IPS-18c (cell line): Measurements from ENCODE around the gene RAD54L2.
"Not testable (repeated sequence)": the region's sequence is repeated elsewhere in the genome, so short reads cannot be mapped to it uniquely, and the experiment has no call there.

Experiments used
- H3K4me3 ChIP-seq: 2 replicates; pipeline ENCODE4 v1.7.0; 2013; ENCODE audit warnings: low read depth, mild to moderate bottlenecking, low read length, moderate library complexity; ENCODE audit not compliant: insufficient read depth
- H3K9me3 ChIP-seq: one replicate; pipeline ENCODE4 v1.6.1; 2013; ENCODE audit warnings: mild to moderate bottlenecking, low read length, moderate library complexity; ENCODE audit not compliant: control insufficient read depth, insufficient read depth

Gene RAD54L2

DNA sequence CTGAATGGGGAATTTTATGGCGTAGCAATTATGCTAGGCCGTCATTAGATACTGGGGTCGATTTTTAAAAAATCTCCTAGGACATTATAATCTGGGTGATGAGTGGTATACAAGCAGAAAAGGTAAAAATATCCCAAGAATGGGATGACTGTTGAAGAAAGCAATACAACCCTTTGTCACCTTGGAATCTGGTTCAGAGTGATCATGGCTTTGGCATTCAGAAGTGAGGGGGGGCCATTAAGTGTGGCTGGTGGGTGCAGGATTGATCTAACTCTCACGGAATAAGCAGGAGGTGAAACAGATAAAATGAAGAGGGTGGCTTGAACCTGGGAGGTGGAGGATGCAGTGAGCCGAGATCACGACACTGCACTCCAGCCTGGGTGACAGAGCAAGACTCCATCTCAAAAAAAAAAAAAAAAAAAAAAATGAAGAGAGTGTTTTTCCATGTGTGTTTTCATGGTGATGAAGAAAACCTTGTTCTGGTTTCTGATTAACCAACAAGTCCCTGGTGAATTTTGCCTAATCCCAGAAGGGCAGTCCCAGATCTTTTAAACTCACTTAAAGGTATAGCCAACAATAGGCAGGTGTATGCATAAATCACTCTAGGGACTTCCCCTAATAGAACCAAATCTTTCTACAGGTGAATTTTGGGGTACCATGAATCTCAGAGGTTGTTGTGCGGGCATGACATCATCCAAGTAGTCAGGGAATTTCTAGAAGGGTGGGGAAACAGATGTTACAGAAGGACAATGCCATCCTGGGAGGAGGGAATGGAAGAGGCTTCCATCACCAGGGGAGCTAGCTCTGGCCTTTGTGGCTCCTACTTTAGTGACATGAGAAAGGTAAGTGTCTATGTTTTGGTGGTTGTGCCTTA lies 3.1 kb upstream of the RAD54L2 start:
- Histone ChIP-seq H3K9me3 (no peaks in the 10 kb centered on the region), H3K4me3 (no peak overlapping the region)

DNA sequence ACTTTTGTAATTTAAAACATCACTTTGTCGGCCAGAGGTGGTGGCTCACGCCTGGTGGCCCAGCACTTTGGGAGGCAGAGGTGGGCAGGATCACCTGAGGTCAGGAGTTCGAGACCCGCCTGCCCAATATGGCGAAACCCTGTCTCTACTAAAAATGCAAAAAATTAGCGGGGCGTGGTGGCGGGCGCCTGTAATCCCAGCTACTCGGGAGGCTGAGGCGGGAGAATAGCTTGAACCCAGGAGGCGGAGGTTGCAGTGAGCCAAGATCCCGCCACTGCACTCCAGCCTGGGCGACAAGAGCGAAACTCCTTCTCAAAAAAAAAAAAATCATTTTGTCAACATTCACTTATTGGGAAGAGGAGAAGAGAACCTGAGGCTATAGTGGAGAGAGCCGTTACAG lies 888 bp upstream of the RAD54L2 start:
- peak overlapping the region; percentile 89 for H3K4me3 ChIP-seq
- H3K9me3 ChIP-seq: not testable (repeated sequence)

DNA sequence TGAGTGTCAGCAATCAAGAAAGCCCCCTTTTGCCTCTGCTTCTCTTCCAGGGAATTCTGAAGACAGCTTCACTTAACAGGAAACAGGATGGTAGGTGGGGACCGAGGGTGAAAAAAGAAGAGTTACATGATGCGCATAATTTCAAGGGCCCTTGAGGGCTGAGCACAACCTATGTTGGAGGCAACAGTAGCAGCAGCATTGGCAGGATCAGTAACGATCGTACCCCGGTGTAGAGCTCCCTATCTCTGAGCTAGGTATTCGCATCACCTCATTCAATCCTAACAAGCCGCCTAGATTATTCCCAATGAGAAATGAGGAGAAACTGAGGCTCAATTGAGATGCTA lies 432 bp upstream of the RAD54L2 start:
- Histone ChIP-seq H3K4me3 (peak overlapping the region; percentile 89), H3K9me3 (no peaks in the 10 kb centered on the region)

DNA sequence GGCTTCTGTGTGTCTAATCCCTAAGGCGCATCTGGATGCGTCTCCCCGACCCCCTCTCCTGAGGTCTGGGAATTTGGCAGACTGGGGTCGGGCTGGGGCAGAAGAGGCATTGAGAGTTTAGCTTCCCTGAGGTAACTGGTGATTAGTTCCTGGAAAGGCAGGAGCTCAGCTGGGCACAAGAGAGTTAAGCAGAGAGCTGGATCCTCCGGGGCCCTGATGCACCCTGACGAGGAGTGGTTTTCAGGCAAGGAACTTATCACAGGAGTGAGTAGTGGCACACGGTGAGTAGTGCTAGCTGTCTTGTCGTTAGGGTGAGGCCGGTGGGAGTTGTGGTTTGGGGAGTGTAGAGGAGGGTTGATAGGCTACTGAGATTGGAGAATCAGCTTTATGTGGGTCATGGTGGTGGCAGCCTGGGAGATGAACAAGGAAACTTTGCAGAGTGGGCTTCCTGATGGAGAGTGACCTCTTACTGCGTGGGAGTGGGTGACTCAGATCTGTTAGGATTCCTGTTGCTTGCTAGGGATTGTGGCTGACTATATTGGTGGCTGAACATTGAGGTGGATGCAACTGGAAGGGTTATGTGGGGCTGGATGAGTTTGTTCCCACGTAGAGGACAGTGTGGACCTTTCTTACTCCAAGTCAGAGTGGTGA lies 897 bp downstream of the RAD54L2 start:
- Histone ChIP-seq H3K4me3 (peak overlapping the region; percentile 89), H3K9me3 (no peaks in the 10 kb centered on the region)

DNA sequence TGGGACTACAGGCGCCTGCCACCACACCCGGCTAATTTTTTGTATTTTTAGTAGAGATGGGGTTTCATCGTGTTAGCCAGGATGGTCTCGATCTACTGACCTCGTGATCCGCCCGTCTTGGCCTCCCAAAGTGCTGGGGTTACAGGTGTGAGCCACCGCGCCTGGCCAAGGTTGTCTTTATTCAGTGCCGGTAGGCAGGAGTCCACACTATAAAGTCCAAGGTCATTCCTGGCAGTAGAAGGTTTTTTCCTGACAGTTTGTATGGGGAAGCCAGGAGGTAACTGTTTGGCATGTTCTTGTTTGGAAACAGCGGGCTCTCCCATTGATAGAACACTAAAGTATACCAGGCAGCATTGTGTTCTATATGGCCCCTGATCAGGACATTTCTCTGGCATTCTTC lies 4.1 kb downstream of the RAD54L2 start:
- not testable (repeated sequence) for H3K9me3 ChIP-seq, H3K4me3 ChIP-seq

DNA sequence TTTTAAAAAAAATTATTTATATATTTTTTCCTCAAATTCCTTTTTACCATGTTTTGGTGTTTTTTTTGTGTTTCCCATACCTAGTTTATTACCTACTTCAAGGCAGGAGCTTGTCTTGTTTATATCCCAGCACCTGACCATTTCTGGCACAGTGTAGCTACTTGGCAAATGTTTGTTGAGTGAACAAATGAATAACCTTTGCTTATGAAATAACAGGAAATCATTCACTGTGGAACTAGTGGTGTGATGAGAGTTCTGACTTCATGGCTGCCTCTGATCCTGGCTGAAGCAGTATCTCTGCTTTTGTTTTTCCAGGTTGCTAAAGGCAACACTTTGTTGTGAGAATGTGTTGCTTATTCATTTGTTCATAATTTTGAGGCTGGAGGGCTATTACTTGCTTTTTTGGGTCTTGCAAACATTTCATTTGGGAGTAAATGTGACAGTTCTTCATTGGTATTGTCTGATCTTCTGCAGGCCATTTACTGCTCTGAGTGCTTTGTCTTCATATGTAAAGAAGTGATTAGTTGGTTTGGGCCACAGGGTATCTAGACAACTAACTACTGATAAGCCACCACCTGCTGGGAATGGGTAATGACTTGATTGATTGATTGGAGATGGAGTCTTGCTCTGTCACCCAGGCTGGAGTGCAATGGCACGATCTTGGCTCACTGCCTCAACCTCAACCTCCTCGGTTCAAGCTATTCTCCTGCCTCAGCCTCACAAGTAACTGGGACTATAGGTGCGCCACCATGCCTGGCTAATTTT lies 5.7 kb downstream of the RAD54L2 start:
- Histone ChIP-seq H3K9me3 (no peaks in the 10 kb centered on the region), H3K4me3 (no peak overlapping the region)

DNA sequence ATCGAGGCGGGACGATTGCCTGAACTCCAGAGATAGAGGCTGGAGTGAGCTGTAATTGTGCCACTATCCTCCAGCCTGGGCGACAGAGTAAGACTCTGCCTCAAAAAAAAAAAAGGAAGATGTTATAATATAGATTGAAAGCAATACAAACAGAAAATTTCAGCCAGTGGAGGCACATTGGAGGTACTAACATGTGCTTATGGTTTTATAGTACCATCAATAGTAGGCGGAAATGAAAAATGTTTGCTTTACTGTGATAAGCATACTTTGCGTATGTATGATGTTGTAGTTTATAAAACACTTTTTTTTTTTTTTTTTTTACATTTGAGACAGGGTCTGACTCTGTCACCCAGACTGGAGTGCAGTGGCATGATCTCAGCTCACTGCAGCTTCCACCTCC lies 8.8 kb downstream of the RAD54L2 start:
- Histone ChIP-seq H3K9me3 (no peaks in the 10 kb centered on the region), H3K4me3 (no peak overlapping the region)

DNA sequence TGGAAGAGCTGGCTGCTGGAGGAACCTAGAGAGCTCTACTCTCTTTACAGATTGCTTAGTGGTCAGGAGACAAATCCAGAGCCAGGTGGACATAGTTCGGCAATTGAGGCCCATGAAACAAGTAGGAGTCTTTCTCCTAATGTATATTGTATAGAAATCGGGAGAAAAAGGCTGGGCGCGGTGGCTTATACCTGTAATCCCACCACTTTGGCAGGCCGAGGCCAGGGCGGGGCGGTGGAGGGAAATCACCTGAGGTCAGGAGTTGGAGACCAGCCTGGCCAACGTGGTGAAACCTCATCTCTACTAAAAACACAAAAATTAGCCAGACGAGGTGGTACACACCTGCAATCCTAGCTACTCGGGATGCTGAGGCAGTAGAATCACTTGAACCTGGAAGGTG lies 10.8 kb downstream of the RAD54L2 start:
- H3K9me3 ChIP-seq: no peaks in the 10 kb centered on the region
- H3K4me3 ChIP-seq: no peak overlapping the region

DNA sequence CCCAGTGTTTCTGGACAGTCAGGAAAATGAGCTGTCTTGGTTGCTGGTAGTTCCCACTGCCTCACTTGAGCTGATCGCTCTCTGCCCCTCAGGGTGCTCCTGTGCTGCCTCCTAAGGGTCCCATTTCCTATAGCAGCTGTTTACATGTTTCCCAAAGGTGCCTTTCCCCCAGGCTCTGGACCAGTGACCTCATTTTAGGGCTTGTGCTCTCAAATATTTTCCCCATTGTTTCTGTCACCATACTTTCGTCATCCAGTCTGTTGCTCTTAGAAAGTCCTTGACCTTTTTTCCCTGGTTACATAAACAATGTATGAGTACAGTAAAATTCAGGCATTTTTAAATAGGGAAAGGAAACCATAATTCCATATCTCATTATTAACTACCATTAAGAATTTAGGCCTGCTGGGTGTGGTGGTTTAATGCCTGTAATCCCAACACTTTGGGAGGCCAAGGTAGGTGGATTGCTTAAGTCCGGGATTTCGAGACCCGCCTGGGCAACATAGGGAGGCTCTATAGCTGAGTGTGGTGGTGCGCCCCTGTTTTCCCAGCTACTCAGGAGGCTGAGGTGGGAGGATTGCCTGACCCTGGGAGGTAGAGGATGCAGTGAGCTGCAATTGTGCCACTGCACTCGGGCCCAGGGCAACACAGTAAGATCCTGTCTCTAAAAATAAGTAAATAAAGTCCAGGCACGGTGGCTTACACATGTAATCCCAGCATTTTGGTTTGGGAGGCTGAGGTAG lies 11.7 kb downstream of the RAD54L2 start:
- Histone ChIP-seq H3K4me3 (no peak overlapping the region), H3K9me3 (no peaks in the 10 kb centered on the region)

DNA sequence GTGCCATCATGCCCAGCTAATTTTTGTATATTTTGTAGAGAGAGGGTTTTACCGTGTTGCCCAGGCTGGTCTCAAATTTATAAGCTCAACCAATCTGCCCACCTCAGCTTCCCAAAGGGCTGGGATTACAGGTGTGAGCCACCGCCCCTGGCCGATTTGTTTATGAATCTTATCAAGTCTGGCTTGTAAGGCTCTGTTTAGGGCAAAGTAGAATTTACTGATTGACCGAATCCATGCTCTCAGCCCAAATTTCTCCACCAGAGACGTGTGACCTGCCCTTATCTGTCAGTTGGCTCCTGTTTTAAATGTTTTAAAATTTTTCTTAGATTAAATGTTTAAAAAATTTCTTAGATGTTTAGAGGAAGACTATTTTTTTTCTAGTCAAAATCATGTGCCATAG lies 19.5 kb downstream of the RAD54L2 start:
- Histone ChIP-seq H3K9me3 (no peaks in the 10 kb centered on the region), H3K4me3 (no peak overlapping the region)

DNA sequence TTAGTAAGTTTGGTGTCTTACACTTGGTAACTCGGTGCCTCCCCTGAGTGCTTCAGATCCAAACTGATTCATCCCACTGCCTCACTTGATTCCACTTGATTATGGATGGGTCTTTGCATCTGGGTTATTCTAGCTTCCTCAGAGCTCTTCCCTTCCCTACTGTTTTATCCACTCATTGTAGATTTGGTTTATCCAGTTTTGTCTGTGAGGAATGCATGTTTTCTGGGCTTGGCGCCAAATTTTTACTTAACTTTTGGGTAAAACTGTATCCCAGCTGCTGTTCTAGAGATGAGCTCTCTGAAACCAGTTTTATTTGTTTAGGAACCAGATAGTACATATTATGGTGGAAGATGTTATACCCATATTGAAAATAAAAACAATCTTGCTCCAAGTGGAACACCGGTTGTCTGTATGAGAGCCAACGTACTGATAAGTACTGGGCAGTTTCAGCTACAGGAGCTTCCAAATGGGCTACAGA lies 20.9 kb downstream of the RAD54L2 start:
- no peaks in the 10 kb centered on the region for H3K9me3 ChIP-seq

DNA sequence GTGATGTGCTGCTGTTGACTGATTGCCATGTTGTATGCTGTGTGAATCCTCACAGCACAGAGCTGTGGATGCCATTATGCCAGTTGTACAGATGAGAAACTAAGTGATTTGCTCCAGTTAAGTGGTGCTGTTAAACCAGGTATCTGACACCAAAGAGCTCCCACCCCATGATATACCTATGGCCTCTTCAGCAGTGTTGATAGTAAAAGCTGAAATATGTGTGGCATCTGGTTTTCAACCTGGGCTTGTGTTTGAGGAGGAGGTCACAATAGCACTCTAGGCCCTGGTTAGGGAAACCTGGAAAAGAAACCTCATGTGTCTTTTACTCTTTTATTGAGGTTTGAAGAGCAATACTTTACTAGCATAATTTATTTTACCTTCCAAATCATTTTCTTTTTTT lies 21.4 kb downstream of the RAD54L2 start:
- no peaks in the 10 kb centered on the region for H3K9me3 ChIP-seq
- H3K4me3 ChIP-seq: no peak overlapping the region

More for the DNA sequence above, 20.9 kb downstream of the RAD54L2 start:
- H3K4me3 ChIP-seq: no peak overlapping the region

DNA sequence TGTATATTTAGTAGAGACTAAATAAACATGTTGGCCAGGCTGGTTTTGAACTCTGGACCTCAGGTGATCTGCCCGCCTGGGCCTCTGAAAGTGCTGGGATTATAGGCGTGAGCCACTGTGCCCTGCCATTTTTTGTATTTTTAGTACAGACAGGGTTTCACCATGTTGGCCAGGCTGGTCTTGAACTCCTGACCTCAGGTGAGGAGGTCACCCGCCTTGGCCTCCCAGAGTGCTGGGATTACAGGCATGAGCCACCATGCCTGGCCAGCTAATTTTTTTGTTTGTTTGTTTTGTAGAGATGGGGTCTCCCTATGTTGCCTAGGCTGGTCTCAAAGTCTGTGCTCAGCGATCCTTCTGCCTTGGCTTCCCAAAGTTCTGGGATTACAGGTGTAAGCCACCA lies 23.9 kb downstream of the RAD54L2 start:
- not testable (repeated sequence) for H3K4me3 ChIP-seq, H3K9me3 ChIP-seq

DNA sequence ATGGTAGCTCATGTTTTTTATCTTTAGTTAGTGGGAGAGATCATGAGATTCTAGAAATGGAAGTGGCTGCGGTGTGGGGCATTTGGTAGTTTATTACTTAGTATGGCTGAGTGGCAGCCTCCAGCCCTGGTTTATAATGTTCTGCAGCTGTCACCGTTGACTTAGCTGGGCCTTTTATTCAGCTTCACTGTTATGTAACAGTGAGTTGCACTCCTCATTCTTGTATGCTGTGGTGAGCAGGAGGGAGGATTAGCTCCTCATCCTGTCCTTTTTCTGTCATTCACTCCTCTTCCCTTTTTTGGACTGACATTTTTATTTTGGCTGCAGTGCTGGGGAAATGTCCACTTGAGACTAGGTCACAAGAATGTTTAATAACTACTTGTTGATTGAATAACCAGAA lies 29.5 kb downstream of the RAD54L2 start:
- no peak overlapping the region for H3K4me3 ChIP-seq

DNA sequence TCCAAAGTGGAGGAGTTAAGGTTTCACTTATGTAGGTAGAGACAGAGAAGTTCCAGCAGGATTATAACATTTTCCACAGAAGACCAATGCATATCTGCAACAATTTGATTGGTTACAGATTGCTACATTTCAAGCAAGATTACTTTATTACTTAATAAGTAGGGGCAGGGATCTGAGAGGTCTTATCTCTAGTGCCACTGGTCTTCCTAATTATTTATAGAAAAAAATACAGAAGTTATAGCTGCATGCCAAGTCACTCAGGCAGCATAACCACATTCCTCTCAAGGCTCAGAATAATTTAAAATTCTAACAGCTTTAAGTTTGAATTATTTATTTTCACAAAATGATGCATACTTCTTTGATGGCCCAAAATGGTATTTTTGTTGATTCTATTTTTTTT lies 30.5 kb downstream of the RAD54L2 start:
- H3K9me3 ChIP-seq: no peaks in the 10 kb centered on the region
- H3K4me3 ChIP-seq: no peak overlapping the region

More for the DNA sequence above, 29.5 kb downstream of the RAD54L2 start:
- no peaks in the 10 kb centered on the region for H3K9me3 ChIP-seq

DNA sequence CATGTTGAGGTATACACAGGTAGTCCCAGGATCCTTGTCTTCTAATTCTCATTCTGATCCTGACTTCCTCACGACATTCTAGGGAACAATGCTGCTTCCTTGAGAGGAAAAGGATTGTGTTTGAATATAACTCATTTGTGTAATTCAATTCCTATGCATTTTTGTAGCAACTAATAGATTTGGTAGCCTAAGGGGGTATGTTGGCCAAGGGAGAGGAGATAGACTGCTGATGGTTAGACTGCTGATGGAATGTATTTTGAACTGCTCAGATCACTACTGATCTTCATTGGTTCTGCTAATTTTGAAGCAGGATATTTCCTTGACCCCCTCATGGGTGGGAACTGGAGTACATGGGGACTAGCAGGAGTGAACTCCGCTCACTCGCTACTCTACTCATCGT lies 39.7 kb downstream of the RAD54L2 start:
- H3K9me3 ChIP-seq: no peaks in the 10 kb centered on the region
- H3K4me3 ChIP-seq: no peak overlapping the region

DNA sequence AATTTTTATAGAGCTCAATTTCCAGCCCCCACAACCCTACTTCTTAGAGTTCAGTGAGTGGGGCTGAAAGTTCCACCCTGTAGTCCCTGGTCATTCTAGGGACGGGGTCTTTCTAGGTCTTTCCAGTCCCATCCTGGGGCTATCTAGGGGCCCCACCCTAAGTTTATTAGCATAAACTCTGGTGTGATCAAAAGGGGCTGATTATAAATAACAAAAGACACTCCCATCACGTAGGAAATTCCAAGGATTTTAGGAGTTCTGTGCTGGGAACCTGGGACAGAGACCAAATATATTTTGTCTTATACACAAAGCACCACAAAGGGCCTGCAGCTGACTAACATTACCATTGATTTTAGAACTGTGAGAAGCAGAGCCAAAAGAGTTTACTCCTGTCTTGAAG lies 41.9 kb downstream of the RAD54L2 start:
- H3K4me3 ChIP-seq: no peak overlapping the region
- H3K9me3 ChIP-seq: no peaks in the 10 kb centered on the region
